Astrocyte (in vitro differentiated cells and primary cell): ENCODE measurements around the gene RPL26. TPM values are rescaled to one million over a fixed set of nuclear protein-coding genes. Genes with fewer than 3 reads are reported as not detected.

ENCODE experiments used
- DNase-seq: peaks from one replicate; pipeline ENCODE4 v3.0.0-alpha.2; 2010; ENCODE audit warnings: low read depth
- FAIRE-seq: peaks from 2 replicates; lab custom pipeline; 2011; peaks lifted over from hg19 to GRCh38; lab: Jason Lieb, UNC
- H2AFZ ChIP-seq: 2 replicates; pipeline ENCODE4 v1.6.0; 2012; ENCODE audit warnings: low read depth, low read length, inconsistent platforms
- H3K27ac ChIP-seq: 2 replicates; pipeline ENCODE4 v1.5.1; 2011; ENCODE audit warnings: low read depth, low read length, inconsistent platforms
- H3K27me3 ChIP-seq: 2 replicates; pipeline ENCODE4 v1.6.0; 2011; ENCODE audit warnings: low read length, inconsistent platforms; ENCODE audit not compliant: insufficient read depth
- H3K36me3 ChIP-seq: 2 replicates; pipeline ENCODE4 v1.5.1; 2011; ENCODE audit warnings: low read length, inconsistent platforms; ENCODE audit not compliant: insufficient read depth
- H3K4me1 ChIP-seq: 2 replicates; pipeline ENCODE4 v1.5.1; 2011; ENCODE audit warnings: low read length, inconsistent platforms; ENCODE audit not compliant: insufficient read depth
- H3K4me2 ChIP-seq: 2 replicates; pipeline ENCODE4 v1.6.0; 2012; ENCODE audit warnings: low read length, inconsistent platforms
- H3K4me3 ChIP-seq: 2 replicates; pipeline ENCODE4 v1.5.1; 2011; ENCODE audit warnings: low read depth, mild to moderate bottlenecking, low read length, inconsistent platforms; ENCODE audit not compliant: insufficient read depth
- H3K79me2 ChIP-seq: 2 replicates; pipeline ENCODE4 v1.6.0; 2012; ENCODE audit warnings: mild to moderate bottlenecking, low read length, inconsistent platforms; ENCODE audit not compliant: insufficient read depth
- H3K9ac ChIP-seq: 2 replicates; pipeline ENCODE4 v1.6.0; 2012; ENCODE audit warnings: mild to moderate bottlenecking, low read length, inconsistent platforms
- H3K9me3 ChIP-seq: 2 replicates; pipeline ENCODE4 v1.5.1; 2012; ENCODE audit warnings: low read depth, mild to moderate bottlenecking, low read length, inconsistent platforms; ENCODE audit not compliant: insufficient read depth
- H4K20me1 ChIP-seq: 2 replicates; pipeline ENCODE4 v1.6.0; 2012; ENCODE audit warnings: low read length, inconsistent platforms; ENCODE audit not compliant: insufficient read depth
- H3K27ac Mint-ChIP-seq: one replicate; pipeline ENCODE4 v1.8.0; 2021; ENCODE audit warnings: mild to moderate bottlenecking, mixed read lengths; ENCODE audit not compliant: unreplicated experiment
- H3K27me3 Mint-ChIP-seq: one replicate; pipeline ENCODE4 v1.8.0; 2021; ENCODE audit warnings: low read depth, mixed read lengths; ENCODE audit not compliant: unreplicated experiment
- H3K36me3 Mint-ChIP-seq: one replicate; pipeline ENCODE4 v1.8.0; 2021; ENCODE audit warnings: low read depth, mixed read lengths; ENCODE audit not compliant: unreplicated experiment
- H3K4me1 Mint-ChIP-seq: one replicate; pipeline ENCODE4 v1.8.0; 2021; ENCODE audit warnings: low read depth, mixed read lengths; ENCODE audit not compliant: unreplicated experiment
- H3K4me3 Mint-ChIP-seq: one replicate; pipeline ENCODE4 v1.8.0; 2021; ENCODE audit warnings: mild to moderate bottlenecking, moderate library complexity, mixed read lengths; ENCODE audit not compliant: unreplicated experiment
- H3K9me3 Mint-ChIP-seq: one replicate; pipeline ENCODE4 v1.8.0; 2021; ENCODE audit warnings: mild to moderate bottlenecking, mixed read lengths; ENCODE audit not compliant: unreplicated experiment
- EZH2 ChIP-seq: IDR thresholded peaks from 2 replicates; pipeline ENCODE4 v1.6.1; 2012; ENCODE audit warnings: mild to moderate bottlenecking, low read length, inconsistent platforms; ENCODE audit not compliant: insufficient read depth
- total RNA-seq: library from RNA; stranded (reverse); gene quantifications from 2 replicates; pipeline ENCODE4 v1.2.1, GENCODE V29; 2021
- TF ChIP-seq, protein P1 (sequence below): IDR thresholded peaks from 2 replicates; pipeline ENCODE4 v1.5.1; 2011; ENCODE audit warnings: low read depth, mild to moderate bottlenecking, inconsistent platforms, low read length, moderate library complexity; ENCODE audit not compliant: insufficient read depth

The RPL26 gene
- total RNA-seq, 1 donor from 2014 or later: 1,342 TPM

DNA sequence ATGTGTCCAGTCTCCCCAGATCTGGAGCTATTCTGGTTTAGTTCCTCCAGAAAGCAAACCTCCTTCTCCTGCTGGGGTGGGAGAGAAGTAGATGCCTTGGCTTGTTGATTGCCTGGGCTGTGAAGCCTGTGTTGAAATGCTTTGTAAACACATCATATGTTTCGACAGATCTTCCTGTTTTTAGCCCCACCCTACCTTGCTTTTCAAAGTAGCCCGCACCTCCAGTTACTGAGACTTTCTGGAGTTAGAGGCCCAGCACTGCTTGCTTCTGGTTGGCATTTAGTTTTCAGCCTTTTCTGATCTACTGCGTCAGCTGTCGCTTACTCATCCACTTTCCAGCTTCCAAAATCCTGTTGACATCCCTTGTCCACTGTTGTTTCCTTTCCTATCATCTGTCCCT lies 34.8 kb upstream of the RPL26 start:
- Mint-ChIP-seq H3K36me3 (no peaks in the 10 kb centered on the region), H3K27ac (no peak overlapping the region), H3K4me3 (no peak overlapping the region), H3K4me1 (no peaks in the 10 kb centered on the region), H3K9me3 (no peaks in the 10 kb centered on the region), H3K27me3 (peaks cover 23% of the 10 kb centered on the region)
- Histone ChIP-seq H3K79me2 (no peaks in the 10 kb centered on the region), H3K4me1 (peaks cover 5% of the 10 kb centered on the region), H2AFZ (no peak overlapping the region), H3K9me3 (no peaks in the 10 kb centered on the region), H3K9ac (no peak overlapping the region), H4K20me1 (no peaks in the 10 kb centered on the region), H3K4me3 (no peak overlapping the region), H3K27me3 (peaks cover 33% of the 10 kb centered on the region), H3K27ac (no peak overlapping the region), H3K4me2 (no peak overlapping the region), H3K36me3 (no peaks in the 10 kb centered on the region)
- no peak for DNase-seq
- no peak for TF ChIP-seq EZH2
- TF ChIP-seq, protein P1, sequence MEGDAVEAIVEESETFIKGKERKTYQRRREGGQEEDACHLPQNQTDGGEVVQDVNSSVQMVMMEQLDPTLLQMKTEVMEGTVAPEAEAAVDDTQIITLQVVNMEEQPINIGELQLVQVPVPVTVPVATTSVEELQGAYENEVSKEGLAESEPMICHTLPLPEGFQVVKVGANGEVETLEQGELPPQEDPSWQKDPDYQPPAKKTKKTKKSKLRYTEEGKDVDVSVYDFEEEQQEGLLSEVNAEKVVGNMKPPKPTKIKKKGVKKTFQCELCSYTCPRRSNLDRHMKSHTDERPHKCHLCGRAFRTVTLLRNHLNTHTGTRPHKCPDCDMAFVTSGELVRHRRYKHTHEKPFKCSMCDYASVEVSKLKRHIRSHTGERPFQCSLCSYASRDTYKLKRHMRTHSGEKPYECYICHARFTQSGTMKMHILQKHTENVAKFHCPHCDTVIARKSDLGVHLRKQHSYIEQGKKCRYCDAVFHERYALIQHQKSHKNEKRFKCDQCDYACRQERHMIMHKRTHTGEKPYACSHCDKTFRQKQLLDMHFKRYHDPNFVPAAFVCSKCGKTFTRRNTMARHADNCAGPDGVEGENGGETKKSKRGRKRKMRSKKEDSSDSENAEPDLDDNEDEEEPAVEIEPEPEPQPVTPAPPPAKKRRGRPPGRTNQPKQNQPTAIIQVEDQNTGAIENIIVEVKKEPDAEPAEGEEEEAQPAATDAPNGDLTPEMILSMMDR: no peak
- no peak for FAIRE-seq

DNA sequence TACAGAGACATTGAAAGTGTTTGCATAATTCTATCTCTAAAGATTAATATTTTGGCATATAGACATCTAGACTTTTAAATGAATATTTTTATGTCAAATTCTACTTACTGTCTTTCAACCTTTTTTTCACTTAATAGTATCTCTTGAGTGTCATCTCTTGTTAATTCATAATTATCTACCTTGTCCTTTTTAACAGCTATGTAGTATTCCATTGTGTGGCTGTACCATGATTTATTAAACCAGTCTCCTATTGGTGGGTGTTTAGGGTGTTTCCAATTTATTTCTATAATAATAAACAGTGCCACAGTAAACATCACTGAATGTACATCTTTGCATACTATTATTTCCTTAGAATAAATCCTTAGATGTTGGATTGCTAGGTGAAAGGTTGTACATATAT lies 30.9 kb upstream of the RPL26 start:
- H3K79me2 ChIP-seq: no peaks in the 10 kb centered on the region
- H3K27ac ChIP-seq: no peak overlapping the region
- no peaks in the 10 kb centered on the region for H3K36me3 ChIP-seq
- peaks cover 32% of the 10 kb centered on the region for H3K27me3 ChIP-seq
- H2AFZ ChIP-seq: no peak overlapping the region
- no peak for TF ChIP-seq EZH2
- TF ChIP-seq, protein P1: no peak
- FAIRE-seq (no peak), DNase-seq (no peak)
- H3K27me3 Mint-ChIP-seq: peaks cover 28% of the 10 kb centered on the region
- no peak overlapping the region for H3K27ac Mint-ChIP-seq
- no peak overlapping the region for H3K9ac ChIP-seq
- H3K4me1 Mint-ChIP-seq: no peaks in the 10 kb centered on the region
- no peaks in the 10 kb centered on the region for H4K20me1 ChIP-seq
- H3K4me3 Mint-ChIP-seq: no peak overlapping the region
- H3K9me3 Mint-ChIP-seq: no peaks in the 10 kb centered on the region
- no peaks in the 10 kb centered on the region for H3K9me3 ChIP-seq
- H3K4me1 ChIP-seq: peaks cover 3% of the 10 kb centered on the region
- H3K4me3 ChIP-seq: no peak overlapping the region
- no peaks in the 10 kb centered on the region for H3K36me3 Mint-ChIP-seq
- no peak overlapping the region for H3K4me2 ChIP-seq

DNA sequence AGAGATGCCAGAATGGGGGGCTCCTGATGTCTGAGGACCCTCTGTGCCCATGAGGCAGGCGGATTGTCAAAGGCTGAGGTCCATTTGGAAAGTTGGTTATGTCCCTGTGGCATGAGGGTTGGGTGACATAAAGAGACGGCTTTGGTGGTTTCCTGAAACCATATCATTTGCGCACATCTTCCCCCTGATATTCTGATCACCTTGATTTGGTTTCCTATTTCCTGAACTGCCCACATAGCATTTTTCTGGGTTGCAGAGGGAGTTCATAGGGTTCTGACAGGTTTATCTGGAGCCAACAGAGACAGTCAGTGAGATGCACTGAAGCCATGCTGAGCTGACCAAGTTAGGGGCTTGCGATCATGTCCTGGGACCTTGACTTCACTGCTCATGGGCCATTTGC lies 30.3 kb upstream of the RPL26 start:
- Mint-ChIP-seq H3K4me3 (no peak overlapping the region), H3K27ac (no peak overlapping the region), H3K27me3 (peaks cover 28% of the 10 kb centered on the region), H3K36me3 (no peaks in the 10 kb centered on the region), H3K4me1 (no peaks in the 10 kb centered on the region), H3K9me3 (no peaks in the 10 kb centered on the region)
- DNase-seq (no peak), FAIRE-seq (no peak)
- Histone ChIP-seq H3K27me3 (peaks cover 31% of the 10 kb centered on the region), H3K4me3 (no peak overlapping the region), H2AFZ (no peak overlapping the region), H3K27ac (no peak overlapping the region), H3K9me3 (no peaks in the 10 kb centered on the region), H3K4me1 (peaks cover 3% of the 10 kb centered on the region), H3K4me2 (no peak overlapping the region), H4K20me1 (no peaks in the 10 kb centered on the region), H3K79me2 (no peaks in the 10 kb centered on the region), H3K36me3 (no peaks in the 10 kb centered on the region), H3K9ac (no peak overlapping the region)
- no peak for TF ChIP-seq EZH2
- TF ChIP-seq, protein P1: no peak
